Heart right ventricle (tissue), 16 donors: ENCODE measurements around the gene CHEK2. TPM values are rescaled to one million over a fixed set of nuclear protein-coding genes. Genes with fewer than 3 reads are reported as not detected.
"Not testable (repeated sequence)": the region's sequence is repeated elsewhere in the genome, so short reads cannot be mapped to it uniquely, and the experiment has no call there.

Experiments used
- ATAC-seq, 8 donors: fragments of 200-7000 bp; cut with Tn5 transposase; one replicate each; pipeline ENCODE4 v1.9.1; 2020; ENCODE audit warnings: mild to moderate bottlenecking in 8 of 8, moderate library complexity in 8 of 8, moderate number of reproducible peaks in 1 of 8
- DNase-seq, 2 donors: peaks; one replicate each; pipeline ENCODE4 v3.0.0-alpha.2; 2020
- H3K27ac ChIP-seq, 10 donors: fragments of 200-600 bp; sonication (generic) in 2 of 10; one replicate each; pipeline versions ENCODE4 v1.5.0 to v1.8.0; 2020 to 2022; ENCODE audit warnings: mild to moderate bottlenecking in 3 of 10
- H3K27me3 ChIP-seq, 7 donors: fragments of 200-600 bp; one replicate each; pipeline ENCODE4 v1.8.0; 2021 to 2022; ENCODE audit warnings: mild to moderate bottlenecking in 2 of 7
- H3K36me3 ChIP-seq, 9 donors: fragments of 200-600 bp; sonication (generic) in 1 of 9; one replicate each; pipeline versions ENCODE4 v1.5.0 to v1.8.0; 2020 to 2022; ENCODE audit warnings: mild to moderate bottlenecking in 2 of 9
- H3K4me1 ChIP-seq, 9 donors: fragments of 200-600 bp; sonication (generic) in 1 of 9; one replicate each; pipeline versions ENCODE4 v1.5.0 to v1.8.0; 2020 to 2022; ENCODE audit warnings: mild to moderate bottlenecking in 4 of 9
- H3K4me3 ChIP-seq, 10 donors: fragments of 200-600 bp; sonication (generic) in 2 of 10; one replicate each; pipeline versions ENCODE4 v1.5.0 to v1.8.0; 2020 to 2022; ENCODE audit warnings: mild to moderate bottlenecking in 7 of 10, moderate library complexity in 2 of 10
- H3K9me3 ChIP-seq, 11 donors: fragments of 200-600 bp in 10 of 11; sonication (generic) in 2 of 11; one replicate each; pipeline versions ENCODE4 v1.5.0 to v1.8.0; 2013 to 2022; ENCODE audit warnings: mild to moderate bottlenecking in 2 of 11, control low read depth in 1 of 11, moderate library complexity in 1 of 11
- WGBS, 2 donors: extraction: QIAGEN DNeasy Blood & Tissue Kit; methylation state at CpG; one replicate each; pipeline ENCODE4 v1.1.7; 2013; ENCODE audit warnings: inconsistent platforms in 1 of 2; 5-methylcytosine and 5-hydroxymethylcytosine counted together
- intact Hi-C, 10 donors: fragments of 100-400 bp; cut with DNase I; formaldehyde crosslinking; loops; one replicate each; pipeline versions ENCODE4 v1.11.1 to v1.14.2; 2022
- polyA plus RNA-seq, 2 donors: library from polyadenylated mRNA; stranded (reverse); fragments of 200-250 nt; gene quantifications; one replicate each; pipeline ENCODE4 v1.2.3, GENCODE V29; 2013
- total RNA-seq, 10 donors: library from RNA; stranded (reverse); fragmentation: NEBNext Ultra II Directional in 3 of 10; extraction: Animal tissue kit (Norgen Biotek cat#: 25700) in 3 of 10; gene quantifications; one replicate each; pipeline versions ENCODE4 v1.2.1 to v1.2.4, GENCODE V29; 2021 to 2023
- TF ChIP-seq, protein P1 (sequence below), 9 donors: fragments of 200-600 bp; sonication (generic) in 2 of 9; IDR thresholded peaks; one replicate each; pipeline versions ENCODE4 v1.5.0 to v1.8.0; 2021 to 2022; ENCODE audit warnings: antibody characterized with exemption in 9 of 9, mild to moderate bottlenecking in 5 of 9, moderate library complexity in 1 of 9
- donor health status: Arrhythmogenic right ventricular cardiomyopathy.
- donor health status: ischemic (EF 13 %, LVEDD 7.1; RV severe dilation, severe dysfunction).
- donor health status: healthy with polysubstance abuse.
- donor health status: DM: no; HTN: yes; CAD: no.
- donor health status: DM: no; HTN: no; CAD: no.
- donor health status: ischemic (EF 25% LVEDD 6.9; RV normal size, moderate dysfunction).
- donor health status: ischemic (EF 25% LVEDD 5.7; RV mildly dilated, moderate dysfunction).
- donor health status: healthy.
- donor health status: DM: yes; HTN: yes; CAD: no.
- donor health status: Ischemic cardiomyopathy.
- donor health status: ischemic (EF 35%, LVEDD 5.7; RV mildly dilated, moderate dysfunction).
- donor health status: nonischemic (EF 11% LVEDD 7.7; RV severe dilation, severe dysfunction).
- donor health status: DM: yes; HTN: yes; CAD: no.
- donor health status: PGD.
- donor health status: ischemic (EF 29% LVEDD 5.4; RV normal size, mild dysfunction).
- donor health status: nonischemic (EF 23%, LVEDD 6.1; RV moderate dilation, normal function).

Gene CHEK2
- total and polyA plus RNA-seq, 12 donors: 0.74 to 8.0 (median 1.7) TPM

DNA sequence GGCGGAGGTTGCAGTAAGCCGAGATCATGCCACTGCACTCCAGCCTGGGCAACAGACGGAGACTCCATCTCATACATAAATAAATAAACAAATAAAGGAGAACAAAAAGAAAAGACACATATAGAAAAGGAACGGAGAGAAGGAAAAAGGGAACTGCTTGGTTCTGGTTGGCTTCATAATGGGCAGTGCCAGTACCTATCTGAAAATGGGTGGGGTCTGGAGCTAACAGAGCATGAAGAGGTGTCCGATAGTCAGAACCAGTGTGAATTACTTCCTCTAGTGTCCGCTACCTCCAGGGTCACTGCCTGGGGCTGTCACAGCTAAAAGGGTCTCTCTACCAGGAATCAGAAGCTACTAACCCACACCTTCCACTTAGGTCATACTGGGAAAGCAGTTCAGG is 34.8 kb downstream of the CHEK2 start:
- ATAC-seq (no peak), DNase-seq (no peak)
- TF ChIP-seq, protein P1, sequence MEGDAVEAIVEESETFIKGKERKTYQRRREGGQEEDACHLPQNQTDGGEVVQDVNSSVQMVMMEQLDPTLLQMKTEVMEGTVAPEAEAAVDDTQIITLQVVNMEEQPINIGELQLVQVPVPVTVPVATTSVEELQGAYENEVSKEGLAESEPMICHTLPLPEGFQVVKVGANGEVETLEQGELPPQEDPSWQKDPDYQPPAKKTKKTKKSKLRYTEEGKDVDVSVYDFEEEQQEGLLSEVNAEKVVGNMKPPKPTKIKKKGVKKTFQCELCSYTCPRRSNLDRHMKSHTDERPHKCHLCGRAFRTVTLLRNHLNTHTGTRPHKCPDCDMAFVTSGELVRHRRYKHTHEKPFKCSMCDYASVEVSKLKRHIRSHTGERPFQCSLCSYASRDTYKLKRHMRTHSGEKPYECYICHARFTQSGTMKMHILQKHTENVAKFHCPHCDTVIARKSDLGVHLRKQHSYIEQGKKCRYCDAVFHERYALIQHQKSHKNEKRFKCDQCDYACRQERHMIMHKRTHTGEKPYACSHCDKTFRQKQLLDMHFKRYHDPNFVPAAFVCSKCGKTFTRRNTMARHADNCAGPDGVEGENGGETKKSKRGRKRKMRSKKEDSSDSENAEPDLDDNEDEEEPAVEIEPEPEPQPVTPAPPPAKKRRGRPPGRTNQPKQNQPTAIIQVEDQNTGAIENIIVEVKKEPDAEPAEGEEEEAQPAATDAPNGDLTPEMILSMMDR (IDR thresholded peaks at IDR 0.05): no peak
- no peak overlapping the region for H3K27ac ChIP-seq
- H3K4me3 ChIP-seq: no peak overlapping the region
- H3K4me1 ChIP-seq: peaks cover 4 to 24% (median 20%) of the 10 kb centered on the region in 9 donors
- intact Hi-C loops: no loop called here
- H3K36me3 ChIP-seq: peaks cover 0 to 10% (median 0%) of the 10 kb centered on the region in 9 donors
- 93 to 97% methylated on average over 6 of the region's 6 CpGs for WGBS, 2 donors
- no peaks in the 10 kb centered on the region for H3K27me3 ChIP-seq
- no peaks in the 10 kb centered on the region for H3K9me3 ChIP-seq

DNA sequence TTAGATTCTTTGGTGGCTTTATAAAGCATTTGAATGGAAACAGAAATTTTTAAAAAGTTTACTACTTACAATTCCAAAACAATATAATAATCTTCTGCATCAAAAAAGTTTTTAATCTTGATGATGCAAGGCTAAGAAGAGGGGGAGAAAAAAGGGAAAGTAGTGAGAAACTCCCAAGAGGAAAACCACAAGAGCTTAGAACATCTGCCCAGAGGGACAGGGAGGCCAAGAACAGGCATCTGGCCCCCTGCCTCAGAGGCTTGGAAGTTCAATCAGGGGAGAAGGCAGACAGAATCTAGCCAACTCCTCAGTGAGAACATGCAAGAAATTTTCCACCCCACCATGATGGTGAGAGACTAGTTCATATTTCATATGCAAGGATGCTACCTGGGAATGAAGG is 38.2 kb downstream of the CHEK2 start:
- Histone ChIP-seq H3K36me3 (peaks cover 0 to 19% (median 0%) of the 10 kb centered on the region in 9 donors), H3K27me3 (no peaks in the 10 kb centered on the region), H3K27ac (no peak overlapping the region), H3K4me1 (no peaks in the 10 kb centered on the region), H3K4me3 (no peak overlapping the region), H3K9me3 (no peaks in the 10 kb centered on the region)
- no peak for DNase-seq
- TF ChIP-seq, protein P1 (IDR thresholded peaks at IDR 0.05): no peak
- intact Hi-C loops: no loop called here
- no peak for ATAC-seq

DNA sequence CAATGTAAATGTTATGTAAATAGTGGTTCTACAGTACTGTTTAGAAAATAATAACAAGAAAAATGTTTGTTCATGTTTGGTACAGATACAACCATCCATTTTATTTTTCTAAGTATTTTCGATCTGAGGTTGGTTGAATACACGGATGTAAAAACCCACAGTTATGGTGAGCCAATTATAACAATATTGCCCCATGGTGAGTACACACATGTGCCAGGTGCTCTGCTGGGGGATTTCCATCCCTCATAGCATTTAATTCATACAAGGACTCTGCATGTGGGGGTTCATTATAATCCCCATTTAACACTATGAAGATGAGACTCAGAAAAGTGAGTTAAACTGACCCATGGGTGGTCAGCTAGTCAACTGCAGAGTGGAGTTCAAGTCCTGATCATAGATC is 38.7 kb downstream of the CHEK2 start:
- Histone ChIP-seq H3K27me3 (no peaks in the 10 kb centered on the region), H3K36me3 (peaks cover 0 to 20% (median 0%) of the 10 kb centered on the region in 9 donors), H3K4me1 (no peaks in the 10 kb centered on the region), H3K9me3 (no peaks in the 10 kb centered on the region), H3K4me3 (no peak overlapping the region), H3K27ac (no peak overlapping the region)
- intact Hi-C loops: no loop called here
- TF ChIP-seq, protein P1 (IDR thresholded peaks at IDR 0.05): no peak
- 95 to 99% methylated on average over 2 of the region's 2 CpGs for WGBS, 2 donors
- DNase-seq (no peak), ATAC-seq (no peak)

DNA sequence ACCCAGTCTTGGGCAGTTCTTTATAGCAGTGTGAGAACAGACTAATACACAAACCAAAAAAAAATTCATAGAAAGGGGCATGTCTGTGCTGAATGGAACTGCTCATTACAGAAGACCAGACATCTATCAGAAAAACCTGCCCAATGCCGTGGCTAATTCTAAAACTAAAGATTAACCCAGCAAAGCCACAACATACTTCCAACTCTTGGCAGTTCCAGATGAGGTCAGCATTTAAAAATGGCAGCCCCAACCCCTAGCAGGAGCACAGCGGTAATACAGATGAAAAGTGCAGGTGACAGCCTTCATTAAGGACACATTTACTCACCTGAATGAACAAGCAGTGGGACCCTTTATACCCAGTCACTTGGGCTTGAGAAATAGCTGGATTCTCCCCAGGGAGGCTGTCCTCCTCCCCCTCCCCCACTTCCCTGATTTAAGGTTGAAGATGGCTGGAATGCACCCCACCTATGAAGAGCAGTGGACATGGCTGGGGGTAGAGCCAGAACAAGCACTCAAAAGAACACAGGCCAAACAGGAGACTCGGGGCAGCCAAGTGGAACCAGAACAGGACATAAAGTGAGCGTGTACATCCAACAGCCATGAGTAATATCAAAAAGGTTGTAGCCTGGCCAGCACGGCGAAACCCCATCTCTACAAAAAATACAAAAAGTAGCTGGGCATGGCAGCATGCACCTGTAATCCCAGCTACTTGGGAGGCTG is 48.4 kb downstream of the CHEK2 start:
- H3K4me1 ChIP-seq, H3K4me3 ChIP-seq, DNase-seq, H3K27me3 ChIP-seq, H3K27ac ChIP-seq, H3K9me3 ChIP-seq, intact Hi-C loops, ATAC-seq: not testable (repeated sequence)
- WGBS, 2 donors: 95% methylated on average over 6 of the region's 6 CpGs
- H3K36me3 ChIP-seq: peaks cover 0 to 19% (median 0%) of the 10 kb centered on the region in 9 donors

DNA sequence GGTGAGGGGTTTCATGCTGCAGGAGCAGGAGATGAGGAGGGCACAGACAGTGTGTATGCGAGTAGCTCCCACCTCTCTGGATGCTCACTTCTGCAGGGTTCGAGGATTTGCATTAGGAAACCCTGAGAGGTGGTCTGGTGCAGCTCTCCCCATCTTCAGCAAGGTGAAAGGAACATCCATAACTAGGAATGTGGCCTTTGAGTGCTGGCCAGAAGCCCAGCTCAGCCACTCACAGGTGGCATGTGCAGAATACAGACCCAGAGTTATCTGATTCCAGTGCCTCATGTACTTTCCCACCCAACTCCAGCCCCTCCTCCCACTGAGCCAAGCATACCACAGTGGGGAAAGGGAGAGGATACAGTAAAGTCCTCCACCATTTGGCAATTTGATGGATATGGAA is 51.8 kb downstream of the CHEK2 start:
- H3K4me1 ChIP-seq, intact Hi-C loops, H3K9me3 ChIP-seq, H3K36me3 ChIP-seq, H3K27ac ChIP-seq, DNase-seq, H3K4me3 ChIP-seq, H3K27me3 ChIP-seq, ATAC-seq: not testable (repeated sequence)
- 86 to 92% methylated on average over 2 of the region's 2 CpGs for WGBS, 2 donors

DNA sequence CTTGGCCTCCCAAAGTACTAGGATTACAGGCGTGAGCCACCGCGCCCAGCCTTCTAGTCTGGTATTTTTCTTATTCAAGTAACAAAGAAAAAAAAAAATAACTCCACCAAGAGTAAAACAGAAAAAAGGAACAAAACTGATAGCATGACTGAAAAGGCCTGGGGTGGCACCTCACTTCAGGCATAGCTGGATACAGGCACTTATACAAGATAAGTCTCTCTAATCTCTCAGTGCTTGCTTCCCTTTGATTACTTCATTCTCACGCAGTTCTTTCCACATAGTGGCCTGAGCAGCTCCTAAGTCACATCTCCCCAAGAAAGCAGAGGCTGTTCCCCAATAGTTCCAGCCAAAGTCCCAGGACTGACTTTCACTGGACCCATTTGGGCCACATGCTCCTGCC is 58.7 kb downstream of the CHEK2 start:
- H3K4me3 ChIP-seq, H3K36me3 ChIP-seq, H3K27ac ChIP-seq, H3K9me3 ChIP-seq, ATAC-seq, DNase-seq, intact Hi-C loops: not testable (repeated sequence)
- Histone ChIP-seq H3K27me3 (peaks cover 0 to 23% (median 0%) of the 10 kb centered on the region in 7 donors), H3K4me1 (peaks cover 0 to 16% (median 9%) of the 10 kb centered on the region in 9 donors)
- WGBS, 2 donors: 85 to 97% methylated on average over 4 of the region's 4 CpGs

DNA sequence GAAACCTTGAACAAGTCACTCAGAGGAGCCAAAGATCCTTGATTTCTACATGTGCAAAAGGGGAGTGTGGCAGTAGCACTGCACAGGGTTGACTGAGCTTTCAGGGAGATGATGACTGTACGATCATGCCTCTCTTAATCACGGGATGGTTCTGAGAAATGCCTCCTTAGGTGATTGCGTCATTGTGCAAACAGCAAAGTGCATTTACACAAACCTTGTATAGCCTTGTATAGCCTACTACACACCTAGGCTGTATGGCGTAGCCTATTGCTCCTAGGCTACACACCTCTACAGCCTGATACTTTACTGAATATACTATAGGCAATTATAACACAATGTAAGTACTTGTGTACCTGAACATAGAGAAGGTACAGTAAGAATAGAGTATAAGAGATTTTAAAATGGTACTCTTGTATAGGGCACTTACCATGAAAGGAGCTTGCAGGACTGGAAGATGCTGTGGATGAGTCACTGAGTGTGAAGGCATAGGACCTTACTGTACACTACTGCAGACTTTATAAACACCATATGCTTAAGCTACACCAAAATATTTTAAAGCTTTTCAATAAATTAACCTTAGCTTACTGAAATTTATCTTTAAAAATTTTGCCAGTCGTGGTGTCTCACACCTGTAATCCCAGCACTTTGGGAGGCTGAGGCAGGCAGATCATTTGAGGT is 60.7 kb downstream of the CHEK2 start:
- intact Hi-C loops, H3K4me3 ChIP-seq, H3K9me3 ChIP-seq, DNase-seq, ATAC-seq, H3K36me3 ChIP-seq, H3K27ac ChIP-seq: not testable (repeated sequence)
- WGBS, 2 donors: 85 to 86% methylated on average over 5 of the region's 5 CpGs
- Histone ChIP-seq H3K27me3 (peaks cover 0 to 40% (median 0%) of the 10 kb centered on the region in 7 donors), H3K4me1 (peaks cover 0 to 16% (median 9%) of the 10 kb centered on the region in 9 donors)
